H1 (cell line): ENCODE measurements around the gene SDC4. TPM values are rescaled to one million over a fixed set of nuclear protein-coding genes. Genes with fewer than 3 reads are reported as not detected.

ENCODE experiments used
- CTCF ChIA-PET: fragments of 300-600 bp; sonication (Branson Sonifier 250); formaldehyde crosslinking; loops from one replicate; lab custom pipeline; 2021; ENCODE audit not compliant: partially characterized antibody; lab: Charles Lee
- POLR2A ChIA-PET: fragments of 300-600 bp; sonication (Branson Sonifier 250); formaldehyde crosslinking; loops from one replicate; lab custom pipeline; 2021; ENCODE audit warnings: inconsistent platforms; ENCODE audit not compliant: partially characterized antibody; lab: Charles Lee
- DNase-seq, 2 experiments: peaks; one replicate each; pipeline versions ENCODE4 v3.0.0 to v3.0.0-alpha.2; 2010 to 2022; ENCODE audit warnings: low spot score in 2 of 2, low read depth in 1 of 2, mixed read lengths in 1 of 2
- FAIRE-seq: peaks from 2 replicates; lab custom pipeline; 2011; peaks lifted over from hg19 to GRCh38; lab: Jason Lieb, UNC
- H2AFZ ChIP-seq: 2 replicates; pipeline ENCODE4 v1.8.1; 2012; ENCODE audit warnings: low read length, inconsistent platforms
- H2AK5ac ChIP-seq: 2 replicates; pipeline ENCODE4 v1.6.1; 2013; ENCODE audit warnings: low read depth, low read length
- H2BK120ac ChIP-seq: replicated peaks from 2 replicates; pipeline ENCODE3; 2013; ENCODE audit warnings: low read depth, low read length, inconsistent platforms
- H2BK12ac ChIP-seq: 2 replicates; pipeline ENCODE4 v1.6.1; 2013; ENCODE audit warnings: low read depth, low read length
- H2BK15ac ChIP-seq: 2 replicates; pipeline ENCODE4 v1.6.1; 2013; ENCODE audit warnings: low read length
- H2BK20ac ChIP-seq: 2 replicates; pipeline ENCODE4 v1.6.1; 2013; ENCODE audit warnings: low read length
- H2BK5ac ChIP-seq: 2 replicates; pipeline ENCODE4 v1.6.1; 2013; ENCODE audit warnings: low read depth, low read length
- H3K14ac ChIP-seq: 2 replicates; pipeline ENCODE4 v1.6.1; 2013; ENCODE audit warnings: inconsistent platforms; ENCODE audit not compliant: insufficient read length
- H3K18ac ChIP-seq: 2 replicates; pipeline ENCODE4 v1.6.1; 2013; ENCODE audit warnings: low read length; ENCODE audit errors: extremely low read depth
- H3K23ac ChIP-seq: 2 replicates; pipeline ENCODE4 v1.6.1; 2013; ENCODE audit warnings: inconsistent platforms; ENCODE audit not compliant: insufficient read length
- H3K23me2 ChIP-seq: 2 replicates; pipeline ENCODE4 v1.6.1; 2013; ENCODE audit warnings: low read depth, low read length
- H3K27ac ChIP-seq: 2 replicates; pipeline ENCODE4 v1.6.1; 2011; ENCODE audit warnings: low read depth, low read length, inconsistent platforms
- H3K27me3 ChIP-seq, 4 experiments: replicated peaks in 1 of 4; 1 replicate in 1 of 4; 2 replicates in 3 of 4; pipeline versions ENCODE4 v1.6.1 to v1.8.1; 2011 to 2013; ENCODE audit warnings: low read length in 3 of 4, mild to moderate bottlenecking in 3 of 4, inconsistent platforms in 2 of 4, mixed read lengths in 2 of 4, moderate library complexity in 1 of 4; ENCODE audit not compliant: control insufficient read depth in 3 of 4, insufficient read depth in 3 of 4; ENCODE audit errors: extremely low read depth in 1 of 4
- H3K36me3 ChIP-seq, 4 experiments: 2 replicates each; pipeline versions ENCODE4 v1.6.1 to v1.8.1; 2011 to 2013; ENCODE audit warnings: mild to moderate bottlenecking in 4 of 4, low read length in 3 of 4, moderate library complexity in 2 of 4, control low read depth in 1 of 4, inconsistent platforms in 1 of 4; ENCODE audit not compliant: insufficient read depth in 4 of 4, control insufficient read depth in 2 of 4
- H3K4ac ChIP-seq: replicated peaks from 2 replicates; pipeline ENCODE3; 2013; ENCODE audit warnings: low read length, low read depth, mixed read lengths, inconsistent platforms; ENCODE audit not compliant: insufficient read length
- H3K4me1 ChIP-seq, 4 experiments: replicated peaks in 1 of 4; 1 replicate in 1 of 4; 2 replicates in 3 of 4; pipeline versions ENCODE4 v1.6.1 to v1.8.1; 2011 to 2013; ENCODE audit warnings: low read length in 3 of 4, inconsistent platforms in 2 of 4, mixed read lengths in 1 of 4; ENCODE audit not compliant: insufficient read depth in 4 of 4, control insufficient read depth in 3 of 4
- H3K4me2 ChIP-seq, 2 experiments: 2 replicates each; pipeline versions ENCODE4 v1.6.1 to v1.8.1; 2011 to 2013; ENCODE audit warnings: low read depth in 2 of 2, low read length in 2 of 2, control low read depth in 1 of 2, inconsistent platforms in 1 of 2, mild to moderate bottlenecking in 1 of 2; ENCODE audit not compliant: insufficient read depth in 1 of 2
- H3K4me3 ChIP-seq, 4 experiments: fragments of 200-600, 300-600 bp in 1 of 4; sonication (generic), shearing (Covaris generic), sonication (Bioruptor Twin) in 1 of 4; 2 replicates each; pipeline versions ENCODE4 v1.5.1 to v1.8.1; 2011 to 2016; ENCODE audit warnings: low read length in 4 of 4, low read depth in 3 of 4, control low read depth in 2 of 4, inconsistent platforms in 2 of 4, mild to moderate bottlenecking in 2 of 4, mixed read lengths in 1 of 4, moderate library complexity in 1 of 4; ENCODE audit not compliant: insufficient read depth in 2 of 4; ENCODE audit errors: extremely low read depth in 1 of 4
- H3K56ac ChIP-seq: replicated peaks from 2 replicates; pipeline ENCODE3; 2013; ENCODE audit warnings: low read depth, mild to moderate bottlenecking, mixed read lengths, low read length, inconsistent platforms; ENCODE audit not compliant: insufficient read length
- H3K79me1 ChIP-seq: 2 replicates; pipeline ENCODE4 v1.6.1; 2013; ENCODE audit warnings: low read depth, low read length, control low read depth
- H3K79me2 ChIP-seq, 2 experiments: 2 replicates each; pipeline versions ENCODE4 v1.6.1 to v1.8.1; 2012 to 2013; ENCODE audit warnings: low read length in 2 of 2, mild to moderate bottlenecking in 2 of 2, inconsistent platforms in 1 of 2; ENCODE audit not compliant: insufficient read depth in 2 of 2, control insufficient read depth in 1 of 2
- H3K9ac ChIP-seq, 4 experiments: replicated peaks in 1 of 4; 1 replicate in 1 of 4; 2 replicates in 3 of 4; pipeline versions ENCODE4 v1.6.1 to v1.8.1; 2011 to 2013; ENCODE audit warnings: low read depth in 3 of 4, low read length in 3 of 4, control low read depth in 2 of 4, mild to moderate bottlenecking in 2 of 4, moderate library complexity in 2 of 4, inconsistent platforms in 1 of 4; ENCODE audit errors: extremely low read depth in 1 of 4
- H3K9me3 ChIP-seq, 2 experiments: 2 replicates each; pipeline versions ENCODE4 v1.6.1 to v1.8.1; 2012 to 2013; ENCODE audit warnings: mild to moderate bottlenecking in 2 of 2, moderate library complexity in 2 of 2, control low read depth in 1 of 2, inconsistent platforms in 1 of 2, low read depth in 1 of 2, low read length in 1 of 2, mixed read lengths in 1 of 2; ENCODE audit not compliant: insufficient read depth in 2 of 2
- H4K20me1 ChIP-seq, 2 experiments: replicated peaks in 1 of 2; 2 replicates each; pipeline versions ENCODE3 to v1.8.1; 2011 to 2013; ENCODE audit warnings: inconsistent platforms in 2 of 2, low read length in 2 of 2, mild to moderate bottlenecking in 1 of 2; ENCODE audit not compliant: insufficient read depth in 2 of 2, control insufficient read depth in 1 of 2
- H4K5ac ChIP-seq: 2 replicates; pipeline ENCODE4 v1.6.1; 2013; ENCODE audit warnings: low read length, low read depth, mixed read lengths, inconsistent platforms; ENCODE audit not compliant: insufficient read length
- H4K8ac ChIP-seq: 2 replicates; pipeline ENCODE4 v1.8.0; 2013; ENCODE audit warnings: mild to moderate bottlenecking, moderate library complexity, low read length, inconsistent platforms; ENCODE audit not compliant: insufficient read depth; ENCODE audit errors: extremely low read depth
- H4K91ac ChIP-seq: replicated peaks from 2 replicates; pipeline ENCODE3; 2013; ENCODE audit warnings: low read length, mixed read lengths, inconsistent platforms; ENCODE audit not compliant: insufficient read length
- ASH2L ChIP-seq: fragments of 200-600, 300-600 bp; sonication (generic); IDR thresholded peaks from one replicate; pipeline ENCODE4 v1.7.1; 2017; ENCODE audit warnings: low read length
- ATF3 ChIP-seq: IDR thresholded peaks from 2 replicates; pipeline ENCODE4 v1.6.1; 2011; ENCODE audit warnings: low read depth, mild to moderate bottlenecking, low read length; ENCODE audit not compliant: insufficient read depth
- BACH1 ChIP-seq: IDR thresholded peaks from 2 replicates; pipeline ENCODE4 v1.6.1; 2012; ENCODE audit warnings: low read length, improper control_type of control experiment
- CTBP2 ChIP-seq: IDR thresholded peaks from 2 replicates; pipeline ENCODE4 v1.7.0; 2011; ENCODE audit warnings: borderline replicate concordance, mild to moderate bottlenecking, moderate library complexity, mixed read lengths, low read length; ENCODE audit not compliant: insufficient read depth, insufficient read length
- FOSL1 ChIP-seq: IDR thresholded peaks from 2 replicates; pipeline ENCODE4 v1.6.1; 2011; ENCODE audit warnings: mild to moderate bottlenecking, low read depth, low read length, moderate library complexity; ENCODE audit not compliant: insufficient read depth
- HDAC2 ChIP-seq, 2 experiments: fragments of 300-600 bp in 1 of 2; sonication (generic) in 1 of 2; IDR thresholded peaks; 2 replicates each; pipeline ENCODE4 v1.6.1; 2011 to 2012; ENCODE audit warnings: low read depth in 2 of 2, low read length in 2 of 2, mild to moderate bottlenecking in 2 of 2, moderate library complexity in 2 of 2, borderline replicate concordance in 1 of 2, inconsistent platforms in 1 of 2
- JUND ChIP-seq: IDR thresholded peaks from 2 replicates; pipeline ENCODE4 v1.6.1; 2011; ENCODE audit warnings: mild to moderate bottlenecking, improper control_type of control experiment, low read length
- NANOG ChIP-seq: IDR thresholded peaks from 2 replicates; pipeline ENCODE4 v1.6.1; 2011; ENCODE audit warnings: low read length, low read depth, mild to moderate bottlenecking, inconsistent platforms; ENCODE audit not compliant: insufficient read depth, poor library complexity, severe bottlenecking
- RFX5 ChIP-seq: IDR thresholded peaks from 2 replicates; pipeline ENCODE4 v1.6.1; 2011; ENCODE audit warnings: low read depth, low read length, improper control_type of control experiment, borderline replicate concordance
- SIN3A ChIP-seq, 2 experiments: IDR thresholded peaks in 1 of 2; conservative IDR thresholded peaks in 1 of 2; 2 replicates each; pipeline ENCODE4 v1.6.1; 2011 to 2012; ENCODE audit warnings: low read length in 2 of 2, improper control_type of control experiment in 1 of 2, low read depth in 1 of 2, mild to moderate bottlenecking in 1 of 2
- SP1 ChIP-seq: IDR thresholded peaks from 2 replicates; pipeline ENCODE4 v1.6.1; 2011; ENCODE audit warnings: low read depth, low read length
- TBP ChIP-seq: IDR thresholded peaks from 2 replicates; pipeline ENCODE4 v1.6.1; 2011; ENCODE audit warnings: low read depth, low read length, improper control_type of control experiment
- WGBS, 2 experiments: shearing (Covaris generic) in 1 of 2; methylation state at CpG; one replicate each; pipeline versions ENCODE4 v1.1.6 to v1.1.7; 2013 to 2015; ENCODE audit warnings: low lambda C conversion rate in 2 of 2, mixed read lengths in 2 of 2, inconsistent platforms in 1 of 2, low coverage in 1 of 2, missing lambda C conversion rate in 1 of 2; ENCODE audit not compliant: insufficient replicate concordance in 2 of 2, insufficient coverage in 1 of 2, insufficient read length in 1 of 2; ENCODE audit errors: extremely low coverage in 1 of 2, missing lambda C conversion rate in 1 of 2; 5-methylcytosine and 5-hydroxymethylcytosine counted together
- polyA plus RNA-seq, 7 experiments: library from polyadenylated mRNA; depleted of rRNA in 3 of 7; stranded (reverse) in 5 of 7; unstranded in 2 of 7; fragments of >200 nt in 5 of 7; fragments of 200-250 nt in 2 of 7; gene quantifications; 1 replicate in 5 of 7; 2 replicates in 1 of 7; 4 replicates in 1 of 7; pipeline versions ENCODE4 v1.2.1 to v1.2.3, GENCODE V29; 2011 to 2013; ENCODE audit warnings: missing spikeins in 2 of 7, mixed read lengths in 2 of 7
- total RNA-seq: library from RNA; stranded (reverse); fragmentation: NEBNext Ultra II Directional; extraction: Animal tissue kit (Norgen Biotek cat#: 25700); gene quantifications from 2 replicates; pipeline ENCODE4 v1.2.1, GENCODE V29; 2021

The SDC4 gene
- total and polyA plus RNA-seq, 2 of the 8 experiments (the other 6 are each of a cell fraction or from before 2014, with no cell fraction given): 34.6 to 60.2 TPM

DNA sequence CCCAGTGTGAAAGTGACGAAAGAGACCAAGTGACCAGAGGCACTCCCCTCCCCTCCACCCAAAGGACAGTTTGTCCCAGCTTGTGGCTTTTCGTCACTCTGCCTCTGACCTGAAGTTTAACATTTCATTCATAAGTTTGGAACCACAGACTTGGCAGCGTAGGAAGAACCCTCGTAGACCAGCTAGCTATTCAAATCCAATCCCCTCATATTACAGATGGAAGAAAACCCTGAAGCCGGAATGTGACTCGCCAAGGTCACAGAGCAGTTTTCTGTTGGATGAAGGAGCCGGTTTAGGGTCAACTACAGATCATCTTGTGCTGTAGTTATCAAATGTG, 10.8 kb upstream of the SDC4 start:
- Histone ChIP-seq H3K14ac (no peak overlapping the region), H3K27me3 (no peaks in the 10 kb centered on the region), H3K56ac (no peak overlapping the region), H2BK15ac (no peak overlapping the region), H3K79me2 (peaks cover 0 to 4% of the 10 kb centered on the region in 2 experiments; a peak in 1 of 4 replicates), H3K4me1 (peaks cover 3 to 11% (median 7%) of the 10 kb centered on the region in 4 experiments; a peak in 6 of 7 replicates), H3K27ac (no peak overlapping the region), H3K9me3 (no peaks in the 10 kb centered on the region), H2AFZ (no peak overlapping the region), H3K79me1 (peaks cover 3% of the 10 kb centered on the region; the same call in 1 of the 2 replicates), H3K18ac (no peak overlapping the region), H3K4me3 (no peak overlapping the region), H4K20me1 (peaks cover 0 to 2% of the 10 kb centered on the region in 2 experiments), H3K9ac (no peak overlapping the region), H2BK5ac (no peak overlapping the region; the same call in 1 of the 2 replicates), H3K23me2 (peaks cover 7% of the 10 kb centered on the region), H2BK12ac (no peak overlapping the region), H2BK20ac (no peak overlapping the region), H4K5ac (no peak overlapping the region), H3K4me2 (no peak overlapping the region), H2BK120ac (no peak overlapping the region), H3K23ac (no peak overlapping the region), H3K4ac (no peak overlapping the region), H4K8ac (no peak overlapping the region), H4K91ac (no peak overlapping the region), H2AK5ac (no peak overlapping the region), H3K36me3 (no peaks in the 10 kb centered on the region)
- TF ChIP-seq RFX5: no peak
- no peak for TF ChIP-seq FOSL1
- no peak for TF ChIP-seq CTBP2
- no peak for TF ChIP-seq ATF3
- no peak for TF ChIP-seq TBP
- TF ChIP-seq BACH1: no peak
- no peak for TF ChIP-seq HDAC2 (IDR thresholded peaks at IDR 0.05; ENCODE audit: borderline replicate concordance in 1 of 2, low read depth in 2 of 2, low read length in 2 of 2)
- no peak for TF ChIP-seq JUND
- TF ChIP-seq SP1: no peak
- no peak for TF ChIP-seq NANOG
- TF ChIP-seq SIN3A (conservative IDR thresholded peaks at IDR 0.05 in 1 of 2, IDR thresholded peaks at IDR 0.05 in 1 of 2; ENCODE audit: low read depth in 1 of 2, low read length in 2 of 2): no peak
- no peak for TF ChIP-seq ASH2L
- 90% methylated on average over 7 of the region's 7 CpGs; no CpG with 5 or more reads in 1 of the 2 experiments for WGBS, 2 experiments
- FAIRE-seq (no peak), DNase-seq (no peak)
- CTCF ChIA-PET: interaction anchor here (0.6 to 6.8 kb wide), 13 partner anchors 11 to 426 kb away, joined by 3 to 85 read pairs (median 5); partner anchors contain the start of genes MATN4, SDC4 and TP53TG5
- POLR2A ChIA-PET: interaction anchor here (1.3 to 13.2 kb wide), 6 partner anchors 12 to 48 kb away, joined by 3 to 113 read pairs (median 5); partner anchors contain the start of gene SDC4
